ENCODE measurements around the gene MRTFB. TPM values are rescaled to one million over a fixed set of nuclear protein-coding genes. Genes with fewer than 3 reads are reported as not detected.
A peak's percentile ranks its signal among the peaks of the same experiment; 100 is the strongest.

Gene MRTFB
- total and polyA plus RNA-seq, 5 experiments from 2014 or later = 2.5 to 23.3 (median 6.4) TPM

DNA sequence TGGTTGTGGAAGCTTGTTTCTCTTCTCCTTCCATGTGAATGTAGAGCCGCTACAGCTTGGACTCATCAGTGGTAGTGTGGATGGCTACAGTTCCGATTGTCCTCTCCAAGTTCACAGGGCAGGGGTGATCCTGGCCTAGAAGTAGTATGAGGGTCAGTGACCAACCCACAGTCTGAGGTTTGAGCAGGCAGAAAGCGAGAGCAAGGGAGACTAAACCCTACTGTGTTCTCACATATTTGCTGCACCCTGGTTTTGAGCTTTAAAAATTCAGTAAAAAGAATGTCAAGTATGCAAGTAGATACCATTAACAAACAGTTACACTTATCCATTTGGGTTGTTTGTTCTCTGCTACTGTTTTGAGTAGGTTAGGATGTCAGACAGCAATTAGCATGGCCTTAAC lies 148.9 kb downstream of the MRTFB start:
- H3K4me1 Mint-ChIP-seq = no peaks in the 10 kb centered on the region
- no peaks in the 10 kb centered on the region for H3K27me3 Mint-ChIP-seq
- no peak overlapping the region for H3K4me3 Mint-ChIP-seq
- no peak for DNase-seq
- ATAC-seq = no peak
- peaks cover 0 to 5% (median 0%) of the 10 kb centered on the region in 9 donors for H3K9me3 Mint-ChIP-seq
- peaks cover 16 to 82% (median 72%) of the 10 kb centered on the region in 3 donors for H3K36me3 Mint-ChIP-seq
- POLR2A ChIA-PET = interaction anchor here (0.5 kb wide), 1 partner anchor 82 kb away, joined by 3 read pairs; no protein-coding TSS in a partner anchor
- H3K27ac Mint-ChIP-seq = no peak overlapping the region

GRCh38 chr16:14223632-14224031 lies 152.5 kb downstream of the MRTFB start:
- ATAC-seq (no peak), DNase-seq (no peak)
- Mint-ChIP-seq H3K4me3 (no peak overlapping the region), H3K27ac (no peak overlapping the region), H3K36me3 (peaks cover 21 to 62% (median 60%) of the 10 kb centered on the region in 3 donors), H3K9me3 (peaks cover 0 to 5% (median 0%) of the 10 kb centered on the region in 9 donors), H3K4me1 (no peaks in the 10 kb centered on the region), H3K27me3 (no peaks in the 10 kb centered on the region)
- POLR2A ChIA-PET = no interaction called here

DNA sequence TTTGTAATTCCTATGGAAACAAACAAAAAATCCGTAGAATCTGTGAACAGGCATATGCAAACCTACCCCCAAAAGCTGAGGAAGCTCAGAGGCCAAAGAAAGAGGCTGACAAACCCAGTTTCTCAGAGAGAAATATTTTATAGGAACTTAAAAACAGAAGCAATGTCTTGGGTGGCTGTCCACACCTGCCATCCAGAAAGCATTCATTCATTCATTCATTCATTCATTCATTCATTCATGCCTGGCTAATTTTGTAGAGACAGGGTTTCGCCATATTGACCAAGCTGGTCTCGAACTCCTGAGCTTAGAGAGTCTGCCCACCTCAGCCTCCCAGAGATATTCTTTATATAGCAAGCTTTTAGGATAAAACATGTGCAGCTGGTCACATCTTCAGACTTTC lies 154.3 kb downstream of the MRTFB start:
- H3K4me3 Mint-ChIP-seq = no peak overlapping the region
- no peaks in the 10 kb centered on the region for H3K27me3 Mint-ChIP-seq
- H3K9me3 Mint-ChIP-seq = peaks cover 0 to 5% (median 0%) of the 10 kb centered on the region in 9 donors
- no peak overlapping the region for H3K27ac Mint-ChIP-seq
- no peaks in the 10 kb centered on the region for H3K4me1 Mint-ChIP-seq
- ATAC-seq = no peak
- no peak for DNase-seq
- POLR2A ChIA-PET = no interaction called here
- H3K36me3 Mint-ChIP-seq = peaks cover 21 to 52% (median 46%) of the 10 kb centered on the region in 3 donors

- no peak overlapping the region for H3K27ac Mint-ChIP-seq
- no peak for ATAC-seq
- H3K9me3 Mint-ChIP-seq = no peaks in the 10 kb centered on the region
Measured at GRCh38 chr16:14232106-14232864, 161.2 kb downstream of the MRTFB start.

GRCh38 chr16:14236401-14236800 lies 165.3 kb downstream of the MRTFB start:
- Mint-ChIP-seq H3K27me3 (no peaks in the 10 kb centered on the region), H3K36me3 (peaks cover 0 to 41% (median 6%) of the 10 kb centered on the region in 3 donors), H3K9me3 (no peaks in the 10 kb centered on the region), H3K4me3 (no peak overlapping the region), H3K27ac (no peak overlapping the region), H3K4me1 (no peaks in the 10 kb centered on the region)
- DNase-seq = no peak
- POLR2A ChIA-PET = no interaction called here
- ATAC-seq = no peak

More at GRCh38 chr16:14232106-14232864, 161.2 kb downstream of the MRTFB start:
- no peaks in the 10 kb centered on the region for H3K4me1 Mint-ChIP-seq
- POLR2A ChIA-PET = no interaction called here
- DNase-seq = no peak
- H3K4me3 Mint-ChIP-seq = no peak overlapping the region
- peaks cover 0 to 21% (median 17%) of the 10 kb centered on the region in 3 donors for H3K36me3 Mint-ChIP-seq
- no peaks in the 10 kb centered on the region for H3K27me3 Mint-ChIP-seq

DNA sequence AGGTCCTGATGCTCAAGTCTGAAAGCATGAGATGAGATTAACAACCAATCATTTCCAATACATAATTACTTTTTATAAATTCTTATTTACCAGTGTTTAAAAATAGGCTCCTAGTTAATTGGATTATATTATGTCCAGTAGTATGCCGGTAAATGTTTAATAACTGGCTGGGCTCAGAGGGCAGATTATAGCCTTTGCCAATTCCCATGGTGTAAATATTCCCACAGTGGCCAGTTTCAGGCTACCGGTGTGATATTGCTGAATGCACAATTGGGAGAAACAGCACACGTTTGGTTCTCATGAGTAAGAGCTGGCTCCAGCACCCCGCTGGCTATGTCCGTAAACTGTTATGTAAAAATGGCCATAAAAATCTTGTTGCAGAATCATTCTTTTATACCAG lies 167.6 kb downstream of the MRTFB start:
- H3K9me3 Mint-ChIP-seq = no peaks in the 10 kb centered on the region
- H3K36me3 Mint-ChIP-seq = peaks cover 0 to 43% (median 6%) of the 10 kb centered on the region in 3 donors
- H3K4me1 Mint-ChIP-seq = no peaks in the 10 kb centered on the region
- no peak for ATAC-seq
- no peak overlapping the region for H3K4me3 Mint-ChIP-seq
- H3K27ac Mint-ChIP-seq = no peak overlapping the region
- POLR2A ChIA-PET = no interaction called here
- no peak for DNase-seq
- H3K27me3 Mint-ChIP-seq = no peaks in the 10 kb centered on the region

DNA sequence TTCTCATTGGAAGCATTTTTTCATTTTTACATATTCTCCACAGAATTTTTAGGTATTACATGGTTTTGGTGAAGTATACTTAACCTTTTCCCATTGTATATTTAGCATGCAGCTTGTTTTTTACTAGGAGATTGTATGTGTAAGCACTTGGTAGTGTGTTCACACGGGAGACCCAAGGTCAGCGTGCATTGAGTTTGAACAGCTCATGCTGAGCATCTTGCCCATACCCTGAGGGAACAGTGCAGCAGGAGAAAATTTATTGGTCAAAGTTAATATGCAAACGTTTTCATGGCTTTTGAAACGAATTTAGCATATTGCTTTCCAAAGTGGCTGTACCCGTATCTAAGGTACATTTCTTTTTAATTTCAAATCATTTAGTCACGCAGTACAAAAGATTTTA lies 168.7 kb downstream of the MRTFB start:
- Mint-ChIP-seq H3K4me3 (no peak overlapping the region), H3K9me3 (no peaks in the 10 kb centered on the region), H3K27ac (peak overlapping the region in 1 of 10 donors; percentile 12), H3K27me3 (no peaks in the 10 kb centered on the region), H3K4me1 (no peaks in the 10 kb centered on the region), H3K36me3 (peaks cover 0 to 43% (median 2%) of the 10 kb centered on the region in 3 donors)
- POLR2A ChIA-PET = no interaction called here
- ATAC-seq = no peak
- DNase-seq = no peak

GRCh38 chr16:14240219-14240843 lies 169.2 kb downstream of the MRTFB start:
- Mint-ChIP-seq H3K27me3 (no peaks in the 10 kb centered on the region), H3K4me1 (no peaks in the 10 kb centered on the region), H3K36me3 (peaks cover 0 to 40% (median 2%) of the 10 kb centered on the region in 3 donors), H3K9me3 (no peaks in the 10 kb centered on the region), H3K27ac (peak overlapping the region in 3 of 10 donors; percentile 2 to 71 (median 5)), H3K4me3 (no peak overlapping the region)
- POLR2A ChIA-PET = no interaction called here
- ATAC-seq (no peak), DNase-seq (no peak)

GRCh38 chr16:14240964-14241363 lies 169.8 kb downstream of the MRTFB start:
- POLR2A ChIA-PET = no interaction called here
- no peak overlapping the region for H3K4me3 Mint-ChIP-seq
- DNase-seq (no peak), ATAC-seq (no peak)
- peaks cover 0 to 44% (median 2%) of the 10 kb centered on the region in 3 donors for H3K36me3 Mint-ChIP-seq
- no peaks in the 10 kb centered on the region for H3K9me3 Mint-ChIP-seq
- no peaks in the 10 kb centered on the region for H3K27me3 Mint-ChIP-seq
- no peaks in the 10 kb centered on the region for H3K4me1 Mint-ChIP-seq
- peak overlapping the region in 2 of 10 donors; percentile 5 to 71 for H3K27ac Mint-ChIP-seq

GRCh38 chr16:14241631-14242030 lies 170.5 kb downstream of the MRTFB start:
- H3K4me1 Mint-ChIP-seq = no peaks in the 10 kb centered on the region
- no peaks in the 10 kb centered on the region for H3K27me3 Mint-ChIP-seq
- no peak for ATAC-seq
- H3K4me3 Mint-ChIP-seq = no peak overlapping the region
- no peak for DNase-seq
- H3K36me3 Mint-ChIP-seq = peaks cover 0 to 51% (median 2%) of the 10 kb centered on the region in 3 donors
- POLR2A ChIA-PET = no interaction called here
- no peaks in the 10 kb centered on the region for H3K9me3 Mint-ChIP-seq
- no peak overlapping the region for H3K27ac Mint-ChIP-seq

DNA sequence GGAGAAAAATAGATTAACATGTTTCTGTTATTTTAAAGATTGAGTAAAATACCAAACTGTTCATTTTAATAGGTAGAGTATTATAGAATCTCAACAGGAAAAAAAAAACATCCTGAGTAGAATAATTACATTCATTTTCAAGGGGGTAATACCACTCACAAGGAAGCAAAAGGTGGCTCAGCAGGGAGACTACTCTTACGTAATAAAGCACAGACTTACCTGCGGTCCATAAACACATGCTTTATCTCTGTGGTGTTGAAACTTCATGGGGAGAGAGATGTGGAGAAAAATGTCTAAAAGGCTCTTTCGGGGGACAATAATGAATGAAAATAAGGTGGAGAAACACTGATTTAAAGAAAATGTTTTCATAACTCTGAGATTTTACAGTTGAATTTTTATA lies 171.7 kb downstream of the MRTFB start:
- POLR2A ChIA-PET = no interaction called here
- Mint-ChIP-seq H3K9me3 (no peaks in the 10 kb centered on the region), H3K27ac (no peak overlapping the region), H3K27me3 (no peaks in the 10 kb centered on the region), H3K36me3 (peaks cover 0 to 58% (median 2%) of the 10 kb centered on the region in 3 donors), H3K4me1 (no peaks in the 10 kb centered on the region), H3K4me3 (no peak overlapping the region)
- no peak for ATAC-seq
- DNase-seq = no peak

GRCh38 chr16:14244196-14245010 lies 173.3 kb downstream of the MRTFB start:
- Mint-ChIP-seq H3K9me3 (no peaks in the 10 kb centered on the region), H3K4me1 (no peaks in the 10 kb centered on the region), H3K27me3 (no peaks in the 10 kb centered on the region)

GRCh38 chr16:14248791-14249190 lies 177.7 kb downstream of the MRTFB start:
- H3K4me3 Mint-ChIP-seq = no peak overlapping the region
- no peaks in the 10 kb centered on the region for H3K9me3 Mint-ChIP-seq
- peaks cover 0 to 80% (median 33%) of the 10 kb centered on the region in 3 donors for H3K36me3 Mint-ChIP-seq
- ATAC-seq (no peak), DNase-seq (no peak)
- POLR2A ChIA-PET = no interaction called here
- peaks cover 0 to 4% (median 0%) of the 10 kb centered on the region in 4 donors for H3K4me1 Mint-ChIP-seq
- H3K27me3 Mint-ChIP-seq = no peaks in the 10 kb centered on the region
- peak overlapping the region in 1 of 10 donors; percentile 16 for H3K27ac Mint-ChIP-seq

More at GRCh38 chr16:14244196-14245010, 173.3 kb downstream of the MRTFB start:
- ATAC-seq (no peak), DNase-seq (no peak)
- POLR2A ChIA-PET = no interaction called here
- Mint-ChIP-seq H3K36me3 (peaks cover 0 to 66% (median 5%) of the 10 kb centered on the region in 3 donors), H3K4me3 (no peak overlapping the region), H3K27ac (peak overlapping the region in 3 of 10 donors; percentile 12 to 37 (median 29))

Measured in naive thymus-derived CD8-positive, alpha-beta T cell (primary cell).